Retinal pigment epithelial cell (primary cell): ENCODE measurements around the gene IDI1.
"Not testable (repeated sequence)": the region's sequence is repeated elsewhere in the genome, so short reads cannot be mapped to it uniquely, and the experiment has no call there.

Source experiments
- DNase-seq: peaks from one replicate; pipeline ENCODE4 v3.0.0-alpha.2; 2010; ENCODE audit warnings: low read depth
- H3K4me3 ChIP-seq: 2 replicates; pipeline ENCODE4 v1.5.1; 2011; ENCODE audit warnings: mild to moderate bottlenecking, low read length, control low read depth, moderate library complexity
- CTCF ChIP-seq: conservative IDR thresholded peaks from 2 replicates; pipeline ENCODE4 v1.5.1; 2011; ENCODE audit warnings: low read depth, low read length, control low read depth, inconsistent platforms

The IDI1 gene

GRCh38 chr10:1022413-1022812, 26.5 kb downstream of the IDI1 start:
- H3K4me3 ChIP-seq: peak overlapping the region; percentile 23
- peak; percentile 9 for TF ChIP-seq CTCF
- no peak for DNase-seq

- no peak for TF ChIP-seq CTCF
- DNase-seq: no peak
- H3K4me3 ChIP-seq: no peak overlapping the region
Observed at GRCh38 chr10:1020958-1021357, 28.0 kb downstream of the IDI1 start.

- no peak overlapping the region for H3K4me3 ChIP-seq
- DNase-seq: no peak
- no peak for TF ChIP-seq CTCF
Observed at GRCh38 chr10:1020460-1020859, 28.5 kb downstream of the IDI1 start.

GRCh38 chr10:1019362-1019761, 29.6 kb downstream of the IDI1 start:
- H3K4me3 ChIP-seq: no peak overlapping the region
- no peak for DNase-seq
- no peak for TF ChIP-seq CTCF

GRCh38 chr10:1015688-1016087, 33.2 kb downstream of the IDI1 start:
- TF ChIP-seq CTCF: no peak
- no peak for DNase-seq
- H3K4me3 ChIP-seq: no peak overlapping the region

GRCh38 chr10:1011696-1012095, 37.2 kb downstream of the IDI1 start:
- DNase-seq: no peak
- no peak overlapping the region for H3K4me3 ChIP-seq
- no peak for TF ChIP-seq CTCF

GRCh38 chr10:1010703-1011102, 38.2 kb downstream of the IDI1 start:
- no peak overlapping the region for H3K4me3 ChIP-seq
- no peak for TF ChIP-seq CTCF
- no peak for DNase-seq

GRCh38 chr10:1009947-1010346, 39.0 kb downstream of the IDI1 start:
- H3K4me3 ChIP-seq, DNase-seq: not testable (repeated sequence)
